Esophagus squamous epithelium (tissue), 5 donors: ENCODE results near the gene TPO. TPM values are rescaled to one million over a fixed set of nuclear protein-coding genes. Genes with fewer than 3 reads are reported as not detected.

ENCODE experiments used
- DNase-seq: peaks from one replicate; lab custom pipeline; 2025; lab: John Stamatoyannopoulos, UW
- H3K27ac ChIP-seq, 4 donors: fragments of 200-600 bp; sonication (generic); one replicate each; pipeline ENCODE4 v1.5.1; 2016 to 2019; ENCODE audit warnings: mild to moderate bottlenecking in 1 of 4
- H3K27me3 ChIP-seq, 4 donors: fragments of 200-600 bp; sonication (generic); 1 replicate in 3 of 4; 2 replicates in 1 of 4; pipeline versions ENCODE4 v1.5.1 to v1.6.0; 2017 to 2021; ENCODE audit warnings: antibody characterized with exemption in 1 of 4
- H3K36me3 ChIP-seq, 3 donors: fragments of 200-600 bp; sonication (generic); one replicate each; pipeline ENCODE4 v1.5.1; 2016 to 2019
- H3K4me1 ChIP-seq, 3 donors: fragments of 200-600 bp; sonication (generic); one replicate each; pipeline ENCODE4 v1.5.1; 2017 to 2019
- H3K4me3 ChIP-seq, 4 donors: fragments of 200-600 bp; sonication (generic); 1 replicate in 3 of 4; 2 replicates in 1 of 4; pipeline ENCODE4 v1.5.1; 2016 to 2019; ENCODE audit warnings: mild to moderate bottlenecking in 2 of 4, moderate library complexity in 1 of 4
- H3K9me3 ChIP-seq, 3 donors: fragments of 200-600 bp; sonication (generic); one replicate each; pipeline ENCODE4 v1.5.1; 2016 to 2019
- POLR2A ChIP-seq, 4 donors: fragments of 450-650 bp; IDR thresholded peaks; one replicate each; pipeline ENCODE4 v1.6.1; 2017; ENCODE audit warnings: antibody characterized with exemption in 4 of 4, mild to moderate bottlenecking in 4 of 4, moderate library complexity in 3 of 4
- WGBS, 2 donors: methylation state at CpG; one replicate each; pipeline ENCODE4 v1.1.5; 2018; 5-methylcytosine and 5-hydroxymethylcytosine counted together
- intact Hi-C: fragments of 100-400 bp; cut with DNase I; formaldehyde crosslinking; loops from one replicate; pipeline ENCODE4 v1.15.0; 2022
- total RNA-seq, 4 donors: library from RNA; depleted of rRNA; stranded (reverse); fragments of >200 nt; gene quantifications; one replicate each; pipeline ENCODE4 v1.1.0, GENCODE V29; 2016
- TF ChIP-seq, protein P1 (sequence below), 6 experiments: fragments of 450-650 bp in 4 of 6; fragments of 200-600 bp in 2 of 6; sonication (generic) in 2 of 6; IDR thresholded peaks; one replicate each; pipeline ENCODE4 v1.5.1; 2016 to 2019; ENCODE audit warnings: antibody characterized with exemption in 6 of 6, mild to moderate bottlenecking in 4 of 6, moderate library complexity in 4 of 6
- donor health status: DM: yes; HTN: yes; CAD: no.

TPO gene
- total RNA-seq, 4 donors from 2014 or later: 0.31 to 4.6 (median 2.7) TPM

DNA sequence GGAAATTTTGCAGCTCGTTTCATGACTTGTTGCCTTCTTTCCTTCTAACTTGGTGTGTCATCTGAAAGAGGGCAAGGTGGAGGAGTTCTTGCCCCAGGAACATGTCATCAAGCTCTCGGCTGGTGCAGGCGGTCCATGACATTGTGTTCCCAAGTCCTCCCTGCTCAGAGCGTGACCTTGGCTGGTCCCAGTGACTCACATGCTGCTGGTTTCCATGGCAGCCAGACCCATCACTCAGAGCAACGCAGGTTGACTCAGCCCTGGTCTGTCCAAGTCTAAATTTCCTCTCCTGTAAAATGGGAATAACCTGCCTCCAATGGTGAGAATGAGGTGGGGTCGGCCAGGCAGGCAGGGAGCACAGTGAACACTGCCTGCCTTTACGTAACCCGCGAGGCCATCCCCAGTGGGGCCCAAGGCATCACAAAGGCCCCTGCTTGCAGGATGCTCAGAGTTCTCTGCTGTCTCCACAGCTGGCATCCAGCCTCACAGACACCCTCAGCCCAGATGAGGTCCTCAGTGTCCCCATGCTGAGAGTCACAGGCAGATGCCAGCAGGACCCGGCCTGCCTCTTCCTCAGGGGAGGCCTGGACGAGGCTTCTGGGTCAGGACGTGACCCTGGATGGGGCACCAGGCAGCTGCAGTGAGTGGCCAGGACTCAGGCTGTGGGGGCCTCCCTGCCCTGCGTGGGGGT lies 143.7 kb downstream of the TPO start:
- intact Hi-C loops: no loop called here
- no peak overlapping the region for H3K4me3 ChIP-seq
- DNase-seq: no peak
- 33 to 59% methylated on average over 1 to 3 of the region's 13 CpGs for WGBS, 2 donors
- no peak overlapping the region for H3K27ac ChIP-seq
- TF ChIP-seq POLR2A (IDR thresholded peaks at IDR 0.05): no peak
- TF ChIP-seq, protein P1, sequence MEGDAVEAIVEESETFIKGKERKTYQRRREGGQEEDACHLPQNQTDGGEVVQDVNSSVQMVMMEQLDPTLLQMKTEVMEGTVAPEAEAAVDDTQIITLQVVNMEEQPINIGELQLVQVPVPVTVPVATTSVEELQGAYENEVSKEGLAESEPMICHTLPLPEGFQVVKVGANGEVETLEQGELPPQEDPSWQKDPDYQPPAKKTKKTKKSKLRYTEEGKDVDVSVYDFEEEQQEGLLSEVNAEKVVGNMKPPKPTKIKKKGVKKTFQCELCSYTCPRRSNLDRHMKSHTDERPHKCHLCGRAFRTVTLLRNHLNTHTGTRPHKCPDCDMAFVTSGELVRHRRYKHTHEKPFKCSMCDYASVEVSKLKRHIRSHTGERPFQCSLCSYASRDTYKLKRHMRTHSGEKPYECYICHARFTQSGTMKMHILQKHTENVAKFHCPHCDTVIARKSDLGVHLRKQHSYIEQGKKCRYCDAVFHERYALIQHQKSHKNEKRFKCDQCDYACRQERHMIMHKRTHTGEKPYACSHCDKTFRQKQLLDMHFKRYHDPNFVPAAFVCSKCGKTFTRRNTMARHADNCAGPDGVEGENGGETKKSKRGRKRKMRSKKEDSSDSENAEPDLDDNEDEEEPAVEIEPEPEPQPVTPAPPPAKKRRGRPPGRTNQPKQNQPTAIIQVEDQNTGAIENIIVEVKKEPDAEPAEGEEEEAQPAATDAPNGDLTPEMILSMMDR (IDR thresholded peaks at IDR 0.05): no peak
- H3K27me3 ChIP-seq: no peaks in the 10 kb centered on the region
- H3K36me3 ChIP-seq: no peaks in the 10 kb centered on the region
- no peaks in the 10 kb centered on the region for H3K9me3 ChIP-seq
- no peaks in the 10 kb centered on the region for H3K4me1 ChIP-seq

GRCh38 chr2:1557467-1557820 lies 144.2 kb downstream of the TPO start:
- Histone ChIP-seq H3K4me1 (no peaks in the 10 kb centered on the region), H3K9me3 (no peaks in the 10 kb centered on the region), H3K27ac (no peak overlapping the region), H3K27me3 (no peaks in the 10 kb centered on the region), H3K4me3 (no peak overlapping the region), H3K36me3 (no peaks in the 10 kb centered on the region)
- WGBS, 2 donors: no CpG with 5 or more reads among the region's 11 CpGs
- no peak for TF ChIP-seq POLR2A (IDR thresholded peaks at IDR 0.05)
- TF ChIP-seq, protein P1 (IDR thresholded peaks at IDR 0.05): no peak
- no peak for DNase-seq
- intact Hi-C loops: no loop called here

DNA sequence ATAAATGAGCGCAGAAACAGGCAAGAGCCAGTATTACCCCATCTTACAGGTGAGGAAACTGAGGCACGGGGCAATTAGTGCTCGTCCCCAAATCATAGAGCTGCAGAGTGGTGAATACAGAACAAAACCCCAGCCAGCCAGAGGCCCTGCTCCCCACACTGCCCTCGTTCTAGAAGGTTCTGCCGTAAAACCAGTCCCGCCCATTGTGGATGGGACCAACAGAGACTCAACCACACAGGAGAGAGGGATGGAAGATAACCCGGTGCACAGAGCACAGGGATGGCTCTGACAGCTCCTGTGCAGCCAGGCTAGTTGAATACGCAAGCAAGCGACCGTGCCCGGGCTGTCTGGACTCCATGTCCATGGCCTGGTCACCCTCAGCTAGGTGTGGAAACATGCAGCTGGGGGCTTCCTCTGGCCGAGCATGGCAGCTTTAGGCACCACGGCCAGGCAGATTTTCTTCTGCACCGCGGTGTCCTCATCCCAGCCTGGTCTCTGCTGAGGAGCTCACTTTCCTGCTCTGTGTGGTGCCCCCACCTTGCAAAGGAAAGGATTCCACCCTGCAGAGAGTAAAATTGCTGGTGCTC lies 146.4 kb downstream of the TPO start:
- no peaks in the 10 kb centered on the region for H3K9me3 ChIP-seq
- no peaks in the 10 kb centered on the region for H3K27me3 ChIP-seq
- 78 to 89% methylated on average over 3 to 15 of the region's 15 CpGs for WGBS, 2 donors
- intact Hi-C loops: no loop called here
- H3K4me3 ChIP-seq: no peak overlapping the region
- no peak overlapping the region for H3K27ac ChIP-seq
- H3K4me1 ChIP-seq: no peaks in the 10 kb centered on the region
- H3K36me3 ChIP-seq: no peaks in the 10 kb centered on the region
- TF ChIP-seq POLR2A (IDR thresholded peaks at IDR 0.05): no peak
- TF ChIP-seq, protein P1 (IDR thresholded peaks at IDR 0.05): no peak
- DNase-seq: no peak

GRCh38 chr2:1561259-1561658 lies 148.0 kb downstream of the TPO start:
- intact Hi-C loops: no loop called here
- WGBS, 2 donors: 78 to 80% methylated on average over 11 to 14 of the region's 14 CpGs
- H3K36me3 ChIP-seq: no peaks in the 10 kb centered on the region
- no peak overlapping the region for H3K4me3 ChIP-seq
- DNase-seq: no peak
- no peak overlapping the region for H3K27ac ChIP-seq
- no peaks in the 10 kb centered on the region for H3K9me3 ChIP-seq
- H3K27me3 ChIP-seq: no peaks in the 10 kb centered on the region
- TF ChIP-seq, protein P1 (IDR thresholded peaks at IDR 0.05): no peak
- no peaks in the 10 kb centered on the region for H3K4me1 ChIP-seq

GRCh38 chr2:1561811-1562421 lies 148.7 kb downstream of the TPO start:
- TF ChIP-seq POLR2A (IDR thresholded peaks at IDR 0.05): no peak
- TF ChIP-seq, protein P1 (IDR thresholded peaks at IDR 0.05): no peak
- Histone ChIP-seq H3K27me3 (no peaks in the 10 kb centered on the region), H3K27ac (no peak overlapping the region), H3K4me3 (no peak overlapping the region), H3K4me1 (no peaks in the 10 kb centered on the region), H3K9me3 (no peaks in the 10 kb centered on the region), H3K36me3 (no peaks in the 10 kb centered on the region)
- no peak for DNase-seq
- WGBS, 2 donors: 71 to 74% methylated on average over 9 to 21 of the region's 24 CpGs
- intact Hi-C loops: no loop called here
